HepG2 (cell line): Measurements from ENCODE around the gene TBCEL. TPM values are rescaled to one million over a fixed set of nuclear protein-coding genes. Genes with fewer than 3 reads are reported as not detected.

Source experiments
- ATF6 ChIP-seq: sonication (generic); formaldehyde crosslinking; conservative IDR thresholded peaks from 2 replicates; pipeline ENCODE4 v1.4.0; 2020; ENCODE audit warnings: missing genetic modification reagents
- KDM6A ChIP-seq: IDR thresholded peaks from 2 replicates; pipeline ENCODE4 v1.6.1; 2016; ENCODE audit warnings: low read depth
- KMT2A ChIP-seq: sonication (generic); formaldehyde crosslinking; IDR thresholded peaks from 2 replicates; pipeline ENCODE4 v1.4.0; 2020; ENCODE audit warnings: missing genetic modification reagents
- SAP130 ChIP-seq: IDR thresholded peaks from 2 replicates; pipeline ENCODE4 v1.6.1; 2016; ENCODE audit warnings: low read depth
- ZGPAT ChIP-seq: IDR thresholded peaks from 2 replicates; pipeline ENCODE4 v1.6.1; 2016; ENCODE audit warnings: mild to moderate bottlenecking
- ZNF318 ChIP-seq: sonication (generic); formaldehyde crosslinking; IDR thresholded peaks from 2 replicates; pipeline ENCODE4 v1.4.0; 2020; ENCODE audit warnings: mild to moderate bottlenecking, missing genetic modification reagents
- polyA plus RNA-seq, 8 experiments: library from polyadenylated mRNA; depleted of rRNA in 3 of 8; stranded (reverse) in 7 of 8; unstranded in 1 of 8; fragments of >200 nt; fragmentation: Illumina TruSeq in 4 of 8; extraction: Trizol in 4 of 8; gene quantifications; 2 replicates each; pipeline versions ENCODE4 v1.2.1 to v1.2.3, GENCODE V29; 2011 to 2016; ENCODE audit warnings: low read depth in 4 of 8, missing spikeins in 1 of 8, mixed read lengths in 1 of 8; ENCODE audit not compliant: insufficient read depth in 1 of 8
- total RNA-seq, 5 experiments: library from RNA; depleted of rRNA; stranded (reverse); fragments of >200 nt; fragmentation: Illumina TruSeq; extraction: Trizol; gene quantifications; 2 replicates each; pipeline ENCODE4 v1.2.3, GENCODE V29; 2016; ENCODE audit warnings: low read depth in 1 of 5

Gene TBCEL
- total and polyA plus RNA-seq, 2 of the 13 experiments (the other 11 are each of a cell fraction or from before 2014, with no cell fraction given): 6.1 to 12.5 TPM

- TF ChIP-seq ZNF318 (CRISPR knock-in tag) (no peak), ZGPAT (CRISPR knock-in tag) (0 out of 2 replicates have a peak, but pooled peaks have one; percentile 31), SAP130 (CRISPR knock-in tag) (no peak), KDM6A (CRISPR knock-in tag) (no peak), KMT2A (CRISPR knock-in tag) (no peak), ATF6 (CRISPR knock-in tag) (no peak)
These were observed 38.0 kb upstream of the TBCEL start (continued) for GRCh38 chr11:120985718-120986569.
